ENCODE results near the gene SERPING1. TPM values are rescaled to one million over a fixed set of nuclear protein-coding genes. Genes with fewer than 3 reads are reported as not detected.

The SERPING1 gene
- total and polyA plus RNA-seq, 2 donors (not counting 1 experiment from before 2014, with no cell fraction given): not detected

- no peaks in the 10 kb centered on the region for H3K79me2 ChIP-seq (ENCODE audit: control insufficient read depth, insufficient read depth, low read length)
- CTCF ChIA-PET: interaction anchor here (1.0 kb wide), 1 partner anchor 23 kb away, joined by 4 read pairs; no protein-coding TSS in a partner anchor
- TF ChIP-seq EZH2 (IDR thresholded peaks at IDR 0.05; ENCODE audit: borderline replicate concordance, insufficient read depth, low read depth, low read length, poor library complexity, severe bottlenecking): no peak
- no peak for TF ChIP-seq CTCF (IDR thresholded peaks at IDR 0.05)
- intact Hi-C loops (cut with micrococcal nuclease): no loop called here
- H3K27ac ChIP-seq (ENCODE audit: low read length in 2 of 2): no peak overlapping the region
- Mint-ChIP-seq H3K27me3 (no peaks in the 10 kb centered on the region), H3K4me1 (peaks cover 15% of the 10 kb centered on the region), H3K9me3 (ENCODE audit: insufficient read depth) (no peaks in the 10 kb centered on the region), H3K4me3 (no peak overlapping the region), H3K27ac (peak overlapping the region; percentile 67)
- no peak overlapping the region for H3K9ac ChIP-seq (ENCODE audit: low read length)
- no peak for ATAC-seq (ENCODE audit: low read depth)
- H2AFZ ChIP-seq (ENCODE audit: insufficient read depth, low read depth, low read length, poor library complexity, severe bottlenecking): no peak overlapping the region
- peaks cover 11 to 16% of the 10 kb centered on the region in 2 donors for H3K4me1 ChIP-seq (ENCODE audit: control insufficient read depth in 2 of 2, insufficient read depth in 2 of 2, low read length in 2 of 2)
- no peak overlapping the region for H3K4me3 ChIP-seq (ENCODE audit: control extremely low read depth in 1 of 5, extremely low read depth in 1 of 5, insufficient read depth in 1 of 5, low read depth in 2 of 5, low read length in 4 of 5)
- POLR2A ChIA-PET: no interaction called here
- 93% methylated on average over 8 of the region's 8 CpGs for WGBS (ENCODE audit: insufficient coverage)
- peaks cover 0 to 54% of the 10 kb centered on the region in 2 experiments for H3K36me3 ChIP-seq (replicated peaks in 1 of 2; ENCODE audit: control extremely low read depth in 1 of 2, control insufficient read depth in 1 of 2, extremely low read depth in 1 of 2, insufficient read depth in 2 of 2, low read length in 1 of 2)
- no peaks in the 10 kb centered on the region for H3K27me3 ChIP-seq (replicated peaks in 1 of 4; ENCODE audit: control extremely low read depth in 1 of 4, control insufficient read depth in 3 of 4, insufficient read depth in 4 of 4, low read length in 3 of 4)
- H4K20me1 ChIP-seq (ENCODE audit: control insufficient read depth, insufficient read depth, low read length, poor library complexity, severe bottlenecking): peaks cover 9% of the 10 kb centered on the region
- no peak for DNase-seq
- no peaks in the 10 kb centered on the region for H3K9me3 ChIP-seq (ENCODE audit: control extremely low read depth in 1 of 3, control insufficient read depth in 2 of 3, insufficient read depth in 1 of 3, low read length in 2 of 3)
- H3K4me2 ChIP-seq (replicated peaks; ENCODE audit: low read depth, low read length, poor library complexity, severe bottlenecking): no peak overlapping the region
Observed at GRCh38 chr11:57549983-57550382, 47.5 kb upstream of the SERPING1 start.

GRCh38 chr11:57551941-57552340 is 45.5 kb upstream of the SERPING1 start:
- Mint-ChIP-seq H3K9me3 (ENCODE audit: insufficient read depth) (no peaks in the 10 kb centered on the region), H3K4me3 (no peak overlapping the region), H3K4me1 (peaks cover 15% of the 10 kb centered on the region), H3K27ac (no peak overlapping the region), H3K27me3 (no peaks in the 10 kb centered on the region)
- Histone ChIP-seq H3K27ac (ENCODE audit: low read length in 2 of 2) (no peak overlapping the region), H2AFZ (ENCODE audit: insufficient read depth, low read depth, low read length, poor library complexity, severe bottlenecking) (no peak overlapping the region), H3K9me3 (ENCODE audit: control extremely low read depth in 1 of 3, control insufficient read depth in 2 of 3, insufficient read depth in 1 of 3, low read length in 2 of 3) (no peaks in the 10 kb centered on the region), H3K9ac (ENCODE audit: low read length) (no peak overlapping the region), H3K4me3 (ENCODE audit: control extremely low read depth in 1 of 5, extremely low read depth in 1 of 5, insufficient read depth in 1 of 5, low read depth in 2 of 5, low read length in 4 of 5) (no peak overlapping the region), H3K4me1 (ENCODE audit: control insufficient read depth in 2 of 2, insufficient read depth in 2 of 2, low read length in 2 of 2) (peaks cover 11 to 14% of the 10 kb centered on the region in 2 donors), H3K27me3 (replicated peaks in 1 of 4; ENCODE audit: control extremely low read depth in 1 of 4, control insufficient read depth in 3 of 4, insufficient read depth in 4 of 4, low read length in 3 of 4) (no peaks in the 10 kb centered on the region), H3K79me2 (ENCODE audit: control insufficient read depth, insufficient read depth, low read length) (peaks cover 1% of the 10 kb centered on the region), H3K4me2 (replicated peaks; ENCODE audit: low read depth, low read length, poor library complexity, severe bottlenecking) (no peak overlapping the region), H4K20me1 (ENCODE audit: control insufficient read depth, insufficient read depth, low read length, poor library complexity, severe bottlenecking) (peaks cover 21% of the 10 kb centered on the region), H3K36me3 (replicated peaks in 1 of 2; ENCODE audit: control extremely low read depth in 1 of 2, control insufficient read depth in 1 of 2, extremely low read depth in 1 of 2, insufficient read depth in 2 of 2, low read length in 1 of 2) (peaks cover 0 to 73% of the 10 kb centered on the region in 2 experiments)
- ATAC-seq (ENCODE audit: low read depth) (no peak), DNase-seq (no peak)
- TF ChIP-seq CTCF (IDR thresholded peaks at IDR 0.05) (no peak), EZH2 (IDR thresholded peaks at IDR 0.05; ENCODE audit: borderline replicate concordance, insufficient read depth, low read depth, low read length, poor library complexity, severe bottlenecking) (no peak)
- ChIA-PET POLR2A (no interaction called here), CTCF (interaction anchor here (0.6 kb wide), 1 partner anchor 115 kb away, joined by 3 read pairs; no protein-coding TSS in a partner anchor)
- WGBS (ENCODE audit: insufficient coverage): 92% methylated on average over 4 of the region's 4 CpGs
- intact Hi-C loops (cut with micrococcal nuclease): no loop called here
